OCI-LY3 (cell line): ENCODE results near the gene ETV6.

Source experiments
- EZH2phosphoT487 ChIP-seq: fragments of 200-600 bp; shearing (Covaris generic); IDR thresholded peaks from 2 replicates; pipeline ENCODE4 v1.6.1; 2018; ENCODE audit warnings: antibody characterized with exemption, mixed run types, low read depth
- TF ChIP-seq, protein P1 (sequence below): fragments of 200-600, 300-600 bp; sonication (generic); IDR thresholded peaks from 2 replicates; pipeline ENCODE4 v1.5.1; 2014; ENCODE audit warnings: antibody characterized with exemption, low read length, low read depth

DNA sequence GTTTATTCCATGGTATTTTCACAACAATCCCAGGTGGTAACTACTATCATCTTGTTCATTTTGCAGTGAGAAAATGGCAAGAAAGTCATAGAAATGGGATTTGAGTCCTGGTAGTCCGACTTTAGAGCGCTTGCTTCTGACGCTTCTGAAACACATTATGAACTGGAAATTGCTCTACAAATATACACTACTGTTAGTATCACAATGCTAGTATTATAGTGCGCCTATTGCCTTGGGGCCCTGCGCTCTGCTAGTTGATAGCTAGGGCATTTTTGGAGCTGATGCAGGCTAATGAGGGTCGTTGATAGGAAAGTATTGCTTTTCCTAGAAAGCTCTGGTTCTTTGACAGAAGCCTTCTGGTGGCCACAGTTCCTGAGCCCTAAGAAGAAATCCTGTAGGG lies 61.0 kb downstream of the ETV6 start:
- TF ChIP-seq, protein P1, sequence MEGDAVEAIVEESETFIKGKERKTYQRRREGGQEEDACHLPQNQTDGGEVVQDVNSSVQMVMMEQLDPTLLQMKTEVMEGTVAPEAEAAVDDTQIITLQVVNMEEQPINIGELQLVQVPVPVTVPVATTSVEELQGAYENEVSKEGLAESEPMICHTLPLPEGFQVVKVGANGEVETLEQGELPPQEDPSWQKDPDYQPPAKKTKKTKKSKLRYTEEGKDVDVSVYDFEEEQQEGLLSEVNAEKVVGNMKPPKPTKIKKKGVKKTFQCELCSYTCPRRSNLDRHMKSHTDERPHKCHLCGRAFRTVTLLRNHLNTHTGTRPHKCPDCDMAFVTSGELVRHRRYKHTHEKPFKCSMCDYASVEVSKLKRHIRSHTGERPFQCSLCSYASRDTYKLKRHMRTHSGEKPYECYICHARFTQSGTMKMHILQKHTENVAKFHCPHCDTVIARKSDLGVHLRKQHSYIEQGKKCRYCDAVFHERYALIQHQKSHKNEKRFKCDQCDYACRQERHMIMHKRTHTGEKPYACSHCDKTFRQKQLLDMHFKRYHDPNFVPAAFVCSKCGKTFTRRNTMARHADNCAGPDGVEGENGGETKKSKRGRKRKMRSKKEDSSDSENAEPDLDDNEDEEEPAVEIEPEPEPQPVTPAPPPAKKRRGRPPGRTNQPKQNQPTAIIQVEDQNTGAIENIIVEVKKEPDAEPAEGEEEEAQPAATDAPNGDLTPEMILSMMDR, result no peak
- TF ChIP-seq EZH2phosphoT487, result no peak
